Measurements from ENCODE around the gene FAM72B. TPM values are rescaled to one million over a fixed set of nuclear protein-coding genes. Genes with fewer than 3 reads are reported as not detected.
"Not testable (repeated sequence)": the region's sequence is repeated elsewhere in the genome, so short reads cannot be mapped to it uniquely, and the experiment has no call there.

FAM72B gene
- total and polyA plus RNA-seq, 4 donors, result 0.39 to 1.1 (median 0.95) TPM

DNA sequence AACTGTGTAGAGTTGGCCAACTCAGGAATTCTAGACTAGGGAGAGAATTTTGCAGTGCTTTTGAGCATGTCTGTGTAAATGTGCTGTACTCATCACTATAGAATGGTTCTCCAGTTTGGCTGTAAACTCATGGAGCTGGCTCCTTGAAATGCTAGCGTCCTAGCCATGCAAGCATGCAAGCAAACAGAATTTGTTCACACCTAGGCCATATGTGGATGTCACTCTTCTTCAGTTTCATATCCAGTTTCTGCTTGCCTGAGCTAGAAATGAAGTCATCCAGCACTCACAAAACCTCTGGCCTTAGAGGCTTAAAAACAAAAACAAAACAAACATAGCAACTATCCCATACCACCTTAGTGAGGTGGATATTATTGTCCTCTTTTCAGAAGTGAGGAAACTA, 37.6 kb upstream of the FAM72B start:
- not testable (repeated sequence) for H3K9ac ChIP-seq (ENCODE audit: insufficient read depth in 1 of 2, low read length in 2 of 2); H3K36me3 ChIP-seq (ENCODE audit: control insufficient read depth in 4 of 4, insufficient read depth in 4 of 4, low read length in 4 of 4); H3K4me3 ChIP-seq; H3K9me3 ChIP-seq (ENCODE audit: control insufficient read depth in 4 of 4, insufficient read depth in 3 of 4, low read length in 3 of 4); ATAC-seq (ENCODE audit: insufficient read depth, low FRiP score); DNase-seq; H3K4me1 ChIP-seq (ENCODE audit: control insufficient read depth in 5 of 5, insufficient read depth in 5 of 5, low read length in 5 of 5); H3K27me3 ChIP-seq (ENCODE audit: control insufficient read depth in 3 of 3, insufficient read depth in 3 of 3, low read length in 2 of 3); H3K27ac ChIP-seq (ENCODE audit: low read depth in 1 of 2, low read length in 1 of 2)
- WGBS, 2 donors, result 88 to 90% methylated on average over 1 of the region's 1 CpG

DNA sequence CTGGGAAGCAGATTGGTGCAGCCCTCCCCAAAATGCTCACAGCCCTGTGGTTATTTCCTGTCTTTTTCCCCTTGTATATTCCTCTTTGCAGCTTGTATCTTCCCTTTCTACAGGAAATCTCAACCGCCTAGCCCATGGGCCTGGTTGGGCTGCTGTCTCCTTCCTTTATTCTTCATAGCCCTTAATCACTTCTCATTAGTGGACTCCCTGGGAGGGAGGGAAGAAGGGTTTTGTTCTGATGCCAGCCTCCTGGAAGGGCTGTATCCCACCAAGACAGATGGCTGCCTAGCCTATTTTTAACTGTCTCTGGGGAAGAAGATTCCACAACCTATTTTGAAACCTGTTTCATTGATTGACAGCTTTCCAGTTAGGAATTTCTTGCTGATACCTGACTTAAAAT, 32.5 kb upstream of the FAM72B start:
- not testable (repeated sequence) for H3K36me3 ChIP-seq (ENCODE audit: control insufficient read depth in 4 of 4, insufficient read depth in 4 of 4, low read length in 4 of 4); H3K27me3 ChIP-seq (ENCODE audit: control insufficient read depth in 3 of 3, insufficient read depth in 3 of 3, low read length in 2 of 3); H3K9ac ChIP-seq (ENCODE audit: insufficient read depth in 1 of 2, low read length in 2 of 2); H3K4me3 ChIP-seq; ATAC-seq (ENCODE audit: insufficient read depth, low FRiP score); H3K4me1 ChIP-seq (ENCODE audit: control insufficient read depth in 5 of 5, insufficient read depth in 5 of 5, low read length in 5 of 5); H3K27ac ChIP-seq (ENCODE audit: low read depth in 1 of 2, low read length in 1 of 2); DNase-seq; H3K9me3 ChIP-seq (ENCODE audit: control insufficient read depth in 4 of 4, insufficient read depth in 3 of 4, low read length in 3 of 4)
- no CpG with 5 or more reads among the region's 1 CpG for WGBS, 2 donors

DNA sequence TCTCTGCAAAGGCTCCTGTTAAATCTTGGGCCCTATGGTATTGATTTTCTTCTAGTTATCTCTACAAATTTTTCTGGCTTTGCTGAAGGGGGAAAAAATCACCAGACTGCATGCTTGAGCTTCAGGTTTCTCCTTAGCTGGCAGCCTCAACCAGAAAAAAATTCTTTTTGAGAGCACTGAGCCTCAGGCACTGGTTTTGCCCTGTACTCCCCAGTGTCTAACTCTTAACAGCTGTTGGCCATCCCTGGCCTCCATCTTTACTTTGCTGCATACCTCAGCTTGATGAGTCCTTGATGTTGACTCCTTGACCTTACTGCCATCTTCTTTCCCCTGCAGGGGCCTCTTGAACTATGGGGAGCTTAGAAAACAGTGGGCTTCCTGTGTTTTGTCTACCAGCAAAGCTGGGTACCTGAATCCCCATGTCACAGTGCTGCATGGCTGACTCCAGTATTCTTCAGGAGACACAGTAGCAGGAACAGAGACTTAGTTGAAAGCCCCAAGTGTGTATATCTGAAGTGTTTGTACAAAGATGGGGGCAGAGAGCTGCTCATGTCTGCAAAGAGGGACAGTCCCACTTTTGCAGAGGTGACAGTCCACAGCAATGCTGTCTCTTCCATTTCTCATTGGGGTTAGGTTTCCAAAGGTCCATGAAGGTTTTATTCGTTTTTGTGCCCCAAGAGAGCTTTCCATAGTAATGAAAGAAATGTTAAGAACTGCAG, 31.7 kb upstream of the FAM72B start:
- WGBS, 2 donors, result 60 to 96% methylated on average over 1 of the region's 1 CpG
- not testable (repeated sequence) for H3K9me3 ChIP-seq (ENCODE audit: control insufficient read depth in 4 of 4, insufficient read depth in 3 of 4, low read length in 3 of 4)

DNA sequence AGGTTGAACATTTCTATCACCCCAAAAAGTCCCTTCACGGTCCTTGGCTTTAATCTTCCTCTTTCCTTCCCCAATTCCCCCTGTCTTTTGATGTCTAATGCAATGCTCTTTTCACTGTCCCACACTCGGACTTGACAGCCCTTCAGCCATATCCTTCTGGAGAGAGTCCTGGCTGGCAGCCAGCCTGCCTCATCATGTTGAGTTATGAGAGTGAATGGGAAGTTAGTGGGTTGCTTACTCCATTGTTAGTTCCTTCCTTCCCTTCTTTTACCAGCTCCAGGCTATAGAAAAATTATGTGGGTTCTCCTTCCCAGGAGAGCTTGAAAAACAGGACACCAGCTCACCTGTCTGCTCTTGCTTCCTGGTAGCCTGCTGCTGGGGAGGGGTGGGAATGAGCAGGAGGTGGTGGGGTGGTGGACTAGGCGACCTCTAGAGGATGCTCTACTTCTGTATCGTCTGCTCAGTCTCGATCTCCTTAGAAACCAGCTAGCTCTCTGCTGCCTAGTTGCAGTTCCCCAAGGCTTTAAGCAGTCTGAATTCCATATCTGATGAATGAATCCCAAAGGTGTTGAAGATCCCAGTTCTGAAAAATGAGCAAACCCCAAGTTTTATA, 30.5 kb upstream of the FAM72B start:
- ATAC-seq (ENCODE audit: insufficient read depth, low FRiP score), result not testable (repeated sequence)
- WGBS, 2 donors, result no CpG with 5 or more reads among the region's 5 CpGs

More for the DNA sequence above, 31.7 kb upstream of the FAM72B start:
- H3K27me3 ChIP-seq (ENCODE audit: control insufficient read depth in 3 of 3, insufficient read depth in 3 of 3, low read length in 2 of 3); H3K9ac ChIP-seq (ENCODE audit: insufficient read depth in 1 of 2, low read length in 2 of 2); DNase-seq; H3K4me3 ChIP-seq; ATAC-seq (ENCODE audit: insufficient read depth, low FRiP score); H3K36me3 ChIP-seq (ENCODE audit: control insufficient read depth in 4 of 4, insufficient read depth in 4 of 4, low read length in 4 of 4); H3K4me1 ChIP-seq (ENCODE audit: control insufficient read depth in 5 of 5, insufficient read depth in 5 of 5, low read length in 5 of 5); H3K27ac ChIP-seq (ENCODE audit: low read depth in 1 of 2, low read length in 1 of 2): not testable (repeated sequence)

DNA sequence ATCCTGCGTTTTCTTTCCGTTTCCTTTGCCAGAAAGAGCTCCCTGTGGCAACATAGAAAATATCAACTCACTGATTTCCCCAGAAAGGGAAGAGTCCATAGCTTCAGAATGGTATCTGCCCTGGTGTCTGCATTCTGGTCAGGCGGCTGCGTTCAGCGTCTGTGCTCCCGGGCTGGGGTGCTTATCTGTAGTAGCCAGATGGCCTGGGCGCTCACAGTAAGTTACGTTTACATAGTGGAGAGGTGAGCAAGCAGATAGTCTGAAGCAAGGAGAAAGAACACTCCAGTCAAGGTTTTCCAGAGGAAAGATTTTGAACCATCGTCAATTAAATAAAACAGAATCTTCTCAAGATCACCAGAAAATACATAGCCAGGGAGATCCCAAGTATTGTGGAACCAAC, 29.4 kb upstream of the FAM72B start:
- not testable (repeated sequence) for H3K36me3 ChIP-seq (ENCODE audit: control insufficient read depth in 4 of 4, insufficient read depth in 4 of 4, low read length in 4 of 4); ATAC-seq (ENCODE audit: insufficient read depth, low FRiP score); H3K27ac ChIP-seq (ENCODE audit: low read depth in 1 of 2, low read length in 1 of 2); H3K4me1 ChIP-seq (ENCODE audit: control insufficient read depth in 5 of 5, insufficient read depth in 5 of 5, low read length in 5 of 5); DNase-seq; H3K9ac ChIP-seq (ENCODE audit: insufficient read depth in 1 of 2, low read length in 2 of 2); H3K9me3 ChIP-seq (ENCODE audit: control insufficient read depth in 4 of 4, insufficient read depth in 3 of 4, low read length in 3 of 4); H3K4me3 ChIP-seq; H3K27me3 ChIP-seq (ENCODE audit: control insufficient read depth in 3 of 3, insufficient read depth in 3 of 3, low read length in 2 of 3)
- WGBS, 2 donors, result 97% methylated on average over 3 of the region's 9 CpGs; no CpG with 5 or more reads in 1 of the 2 donors

More for the DNA sequence above, 30.5 kb upstream of the FAM72B start:
- not testable (repeated sequence) for H3K9ac ChIP-seq (ENCODE audit: insufficient read depth in 1 of 2, low read length in 2 of 2); H3K27ac ChIP-seq (ENCODE audit: low read depth in 1 of 2, low read length in 1 of 2); DNase-seq; H3K4me3 ChIP-seq; H3K27me3 ChIP-seq (ENCODE audit: control insufficient read depth in 3 of 3, insufficient read depth in 3 of 3, low read length in 2 of 3); H3K36me3 ChIP-seq (ENCODE audit: control insufficient read depth in 4 of 4, insufficient read depth in 4 of 4, low read length in 4 of 4); H3K9me3 ChIP-seq (ENCODE audit: control insufficient read depth in 4 of 4, insufficient read depth in 3 of 4, low read length in 3 of 4); H3K4me1 ChIP-seq (ENCODE audit: control insufficient read depth in 5 of 5, insufficient read depth in 5 of 5, low read length in 5 of 5)

DNA sequence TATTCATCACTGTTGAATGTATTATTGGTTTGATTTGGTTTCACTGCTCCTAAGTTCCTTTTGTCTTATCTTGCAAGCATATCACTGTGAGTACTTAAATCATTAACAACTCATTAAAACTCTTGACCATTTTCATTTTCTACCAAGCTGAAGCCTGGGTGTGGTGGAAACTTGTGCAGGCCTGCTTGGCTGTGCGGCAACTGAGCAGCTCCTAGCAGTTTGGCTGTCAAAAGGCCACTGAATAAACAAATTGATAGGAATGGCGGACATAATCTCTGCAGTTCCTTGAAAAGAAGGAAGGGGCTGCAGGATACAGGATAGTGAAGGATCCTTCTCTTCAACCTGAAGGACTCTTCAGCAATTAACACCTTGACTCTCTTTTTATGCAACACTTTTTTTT, 26.6 kb upstream of the FAM72B start:
- ATAC-seq (ENCODE audit: insufficient read depth, low FRiP score); H3K4me3 ChIP-seq; H3K4me1 ChIP-seq (ENCODE audit: control insufficient read depth in 5 of 5, insufficient read depth in 5 of 5, low read length in 5 of 5); H3K27ac ChIP-seq (ENCODE audit: low read depth in 1 of 2, low read length in 1 of 2); DNase-seq; H3K36me3 ChIP-seq (ENCODE audit: control insufficient read depth in 4 of 4, insufficient read depth in 4 of 4, low read length in 4 of 4); H3K9me3 ChIP-seq (ENCODE audit: control insufficient read depth in 4 of 4, insufficient read depth in 3 of 4, low read length in 3 of 4); H3K27me3 ChIP-seq (ENCODE audit: control insufficient read depth in 3 of 3, insufficient read depth in 3 of 3, low read length in 2 of 3); H3K9ac ChIP-seq (ENCODE audit: insufficient read depth in 1 of 2, low read length in 2 of 2): not testable (repeated sequence)
- WGBS, 2 donors, result 90% methylated on average over 1 of the region's 2 CpGs; no CpG with 5 or more reads in 1 of the 2 donors

DNA sequence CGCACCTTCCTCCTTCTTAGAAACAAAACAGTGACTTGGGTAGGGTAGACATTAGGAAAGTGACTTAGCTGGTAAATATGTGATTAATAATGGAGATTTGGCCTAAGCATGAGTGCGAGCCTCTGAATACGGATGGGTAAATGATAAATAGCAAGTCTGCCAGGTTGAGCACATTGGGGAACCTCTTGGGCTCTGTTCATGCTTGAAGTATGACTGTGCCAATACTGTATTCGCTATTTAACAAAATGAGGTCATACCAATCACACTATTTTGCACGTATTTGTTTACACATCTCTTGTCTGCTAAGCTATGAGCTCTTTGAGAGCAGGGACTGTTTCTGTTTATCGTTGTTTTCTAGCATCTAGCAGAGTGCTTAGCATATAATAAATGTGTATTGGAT, 24.2 kb upstream of the FAM72B start:
- not testable (repeated sequence) for ATAC-seq (ENCODE audit: insufficient read depth, low FRiP score); H3K4me3 ChIP-seq; DNase-seq; H3K4me1 ChIP-seq (ENCODE audit: control insufficient read depth in 5 of 5, insufficient read depth in 5 of 5, low read length in 5 of 5); H3K9ac ChIP-seq (ENCODE audit: insufficient read depth in 1 of 2, low read length in 2 of 2); H3K36me3 ChIP-seq (ENCODE audit: control insufficient read depth in 4 of 4, insufficient read depth in 4 of 4, low read length in 4 of 4); H3K27me3 ChIP-seq (ENCODE audit: control insufficient read depth in 3 of 3, insufficient read depth in 3 of 3, low read length in 2 of 3); H3K27ac ChIP-seq (ENCODE audit: low read depth in 1 of 2, low read length in 1 of 2); H3K9me3 ChIP-seq (ENCODE audit: control insufficient read depth in 4 of 4, insufficient read depth in 3 of 4, low read length in 3 of 4)
- 77% methylated on average over 3 to 5 of the region's 6 CpGs for WGBS, 2 donors

DNA sequence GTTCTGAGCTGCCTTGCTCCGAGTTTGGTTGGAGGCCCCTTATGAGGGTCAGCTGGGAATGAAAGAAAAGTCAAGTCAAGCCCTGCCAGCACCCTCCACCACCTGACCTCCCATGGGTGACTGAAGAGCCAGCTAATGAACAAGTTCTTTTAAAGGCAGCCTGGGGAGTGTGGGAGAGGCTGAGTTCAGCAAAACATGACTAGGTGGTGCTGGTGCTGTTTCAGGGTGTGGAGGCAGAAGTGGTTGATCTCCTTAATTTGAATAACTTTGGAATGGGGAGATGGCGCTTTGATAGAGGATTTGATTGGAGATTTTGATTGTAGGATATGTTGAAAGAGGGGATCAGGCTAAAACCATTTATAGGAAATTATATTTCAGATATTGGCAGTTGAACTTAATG, 23.2 kb upstream of the FAM72B start:
- not testable (repeated sequence) for H3K4me3 ChIP-seq; ATAC-seq (ENCODE audit: insufficient read depth, low FRiP score); H3K27ac ChIP-seq (ENCODE audit: low read depth in 1 of 2, low read length in 1 of 2); H3K9me3 ChIP-seq (ENCODE audit: control insufficient read depth in 4 of 4, insufficient read depth in 3 of 4, low read length in 3 of 4); DNase-seq; H3K27me3 ChIP-seq (ENCODE audit: control insufficient read depth in 3 of 3, insufficient read depth in 3 of 3, low read length in 2 of 3); H3K9ac ChIP-seq (ENCODE audit: insufficient read depth in 1 of 2, low read length in 2 of 2); H3K36me3 ChIP-seq (ENCODE audit: control insufficient read depth in 4 of 4, insufficient read depth in 4 of 4, low read length in 4 of 4); H3K4me1 ChIP-seq (ENCODE audit: control insufficient read depth in 5 of 5, insufficient read depth in 5 of 5, low read length in 5 of 5)
- 90 to 96% methylated on average over 1 of the region's 2 CpGs for WGBS, 2 donors

Measured in lung (tissue), 10 donors.